Measurements from ENCODE around the gene SERPINC1. TPM values are rescaled to one million over a fixed set of nuclear protein-coding genes. Genes with fewer than 3 reads are reported as not detected.
A peak's percentile ranks its signal among the peaks of the same experiment; 100 is the strongest.

The SERPINC1 gene
- total and polyA plus RNA-seq, 2 donors from 2014 or later: 0.41 to 0.82 TPM

- intact Hi-C loops (cut with DNase I): no loop called here
- peak; percentile 89 for FAIRE-seq
- no peak for TF ChIP-seq CTCF (IDR thresholded peaks at IDR 0.05; ENCODE audit: borderline replicate concordance, extremely low read depth, insufficient read depth)
- Histone ChIP-seq H3K9me3 (ENCODE audit: control insufficient read depth in 2 of 3, insufficient read depth in 1 of 3, low read length in 3 of 3) (no peaks in the 10 kb centered on the region), H3K27ac (ENCODE audit: low read depth in 2 of 2, low read length in 2 of 2) (peak within 1 kb of the TSS; percentile 97 to 98), H3K9ac (ENCODE audit: low read length in 3 of 3) (peak within 1 kb of the TSS; percentile 91 to 99 (median 92)), H3K36me3 (ENCODE audit: control insufficient read depth in 2 of 3, insufficient read depth in 3 of 3, low read length in 3 of 3) (peaks cover 20 to 44% (median 27%) of the 10 kb centered on the region in 3 donors), H3K27me3 (ENCODE audit: control insufficient read depth, insufficient read depth, low read length) (no peaks in the 10 kb centered on the region), H3K4me1 (ENCODE audit: control insufficient read depth in 2 of 3, insufficient read depth in 2 of 3, low read depth in 1 of 3, low read length in 3 of 3) (peaks cover 0 to 27% (median 14%) of the 10 kb centered on the region in 3 donors), H3K4me3 (ENCODE audit: low read length in 3 of 3) (peak within 1 kb of the TSS; percentile 92 to 99 (median 99))
- peak; percentile 100 for DNase-seq
Measured at GRCh38 chr1:173867753-173868265, 49.3 kb downstream of the SERPINC1 start, which contains the start of gene GAS5. TSS of gene GAS5 (minus strand) at chr1:173867989.

GRCh38 chr1:173867141-173867752 lies 49.9 kb downstream of the SERPINC1 start:
- peaks cover 20 to 46% (median 29%) of the 10 kb centered on the region in 3 donors for H3K36me3 ChIP-seq (ENCODE audit: control insufficient read depth in 2 of 3, insufficient read depth in 3 of 3, low read length in 3 of 3)
- no peak for TF ChIP-seq CTCF (IDR thresholded peaks at IDR 0.05; ENCODE audit: borderline replicate concordance, extremely low read depth, insufficient read depth)
- no peaks in the 10 kb centered on the region for H3K9me3 ChIP-seq (ENCODE audit: control insufficient read depth in 2 of 3, insufficient read depth in 1 of 3, low read length in 3 of 3)
- H3K4me1 ChIP-seq (ENCODE audit: control insufficient read depth in 2 of 3, insufficient read depth in 2 of 3, low read depth in 1 of 3, low read length in 3 of 3): peaks cover 0 to 27% (median 14%) of the 10 kb centered on the region in 3 donors
- H3K27ac ChIP-seq (ENCODE audit: low read depth in 2 of 2, low read length in 2 of 2): peak overlapping the region; percentile 87 to 98
- H3K27me3 ChIP-seq (ENCODE audit: control insufficient read depth, insufficient read depth, low read length): no peaks in the 10 kb centered on the region
- no peak for FAIRE-seq
- intact Hi-C loops (cut with DNase I): no loop called here
- peak overlapping the region; percentile 48 to 99 (median 84) for H3K9ac ChIP-seq (ENCODE audit: low read length in 3 of 3)
- peak in 1 of 5 donors; percentile 68 for DNase-seq
- H3K4me3 ChIP-seq (ENCODE audit: low read length in 3 of 3): peak overlapping the region; percentile 79 to 99 (median 99)

GRCh38 chr1:173866413-173867115 lies 50.6 kb downstream of the SERPINC1 start:
- Histone ChIP-seq H3K9ac (ENCODE audit: low read length in 3 of 3) (peak overlapping the region; percentile 31 to 99 (median 84)), H3K36me3 (ENCODE audit: control insufficient read depth in 2 of 3, insufficient read depth in 3 of 3, low read length in 3 of 3) (peaks cover 20 to 46% (median 29%) of the 10 kb centered on the region in 3 donors), H3K9me3 (ENCODE audit: control insufficient read depth in 2 of 3, insufficient read depth in 1 of 3, low read length in 3 of 3) (no peaks in the 10 kb centered on the region), H3K4me3 (ENCODE audit: low read length in 3 of 3) (peak overlapping the region; percentile 79 to 99 (median 99)), H3K27ac (ENCODE audit: low read depth in 2 of 2, low read length in 2 of 2) (peak overlapping the region; percentile 63 to 87), H3K27me3 (ENCODE audit: control insufficient read depth, insufficient read depth, low read length) (no peaks in the 10 kb centered on the region), H3K4me1 (ENCODE audit: control insufficient read depth in 2 of 3, insufficient read depth in 2 of 3, low read depth in 1 of 3, low read length in 3 of 3) (peaks cover 0 to 27% (median 14%) of the 10 kb centered on the region in 3 donors)
- no peak for TF ChIP-seq CTCF (IDR thresholded peaks at IDR 0.05; ENCODE audit: borderline replicate concordance, extremely low read depth, insufficient read depth)
- intact Hi-C loops (cut with DNase I): no loop called here
- DNase-seq (no peak), FAIRE-seq (no peak)

Measured in kidney (tissue), 14 donors.